HEK293 (cell line): ENCODE measurements around the gene ADIPOR2.
"Not testable (repeated sequence)": the region's sequence is repeated elsewhere in the genome, so short reads cannot be mapped to it uniquely, and the experiment has no call there.

Source experiments
- CTCF ChIA-PET: fragments of 350-600 bp; formaldehyde crosslinking; extraction: SDS; loops from one replicate; lab custom pipeline; 2021; ENCODE audit warnings: antibody characterized with exemption; lab: Yijun Ruan, JAX
- POLR2A ChIA-PET: fragments of 300-600 bp; formaldehyde crosslinking; extraction: SDS; loops from one replicate; lab custom pipeline; 2020; ENCODE audit warnings: antibody characterized with exemption, inconsistent platforms; lab: Yijun Ruan, JAX
- H3K27ac ChIP-seq: fragments of 200-500 bp; sonication (Bioruptor generic); 2 replicates; pipeline ENCODE4 v1.5.1; 2014; ENCODE audit warnings: low read depth, low read length, control low read depth, inconsistent platforms; ENCODE audit errors: extremely low read depth
- H3K36me3 ChIP-seq, 2 experiments: fragments of 200-500 bp in 1 of 2; sonication (Bioruptor generic) in 1 of 2; 1 replicate in 1 of 2; 2 replicates in 1 of 2; pipeline ENCODE4 v1.5.1; 2014 to 2017; ENCODE audit warnings: inconsistent platforms in 2 of 2, low read length in 2 of 2; ENCODE audit not compliant: control insufficient read depth in 2 of 2, insufficient read depth in 1 of 2
- H3K4me1 ChIP-seq: fragments of 200-500 bp; sonication (Bioruptor generic); 2 replicates; pipeline ENCODE4 v1.5.1; 2014; ENCODE audit warnings: mild to moderate bottlenecking, low read length, inconsistent platforms; ENCODE audit not compliant: control insufficient read depth, insufficient read depth
- H3K4me3 ChIP-seq: 2 replicates; pipeline ENCODE4 v1.5.1; 2011; ENCODE audit warnings: low read depth, mild to moderate bottlenecking, control low read depth, low read length, moderate library complexity
- H3K9me3 ChIP-seq: fragments of 200-500 bp; sonication (Bioruptor generic); 2 replicates; pipeline ENCODE4 v1.5.1; 2014; ENCODE audit warnings: low read depth, low read length, inconsistent platforms; ENCODE audit not compliant: control insufficient read depth, insufficient read depth
- FEZF1 ChIP-seq: fragments of 450-650 bp; formaldehyde crosslinking; IDR thresholded peaks from 2 replicates; pipeline ENCODE4 v1.5.1; 2016; ENCODE audit warnings: missing biosample characterization, missing genetic modification characterization
- KLF1 ChIP-seq: fragments of 450-650 bp; formaldehyde crosslinking; IDR thresholded peaks from 2 replicates; pipeline ENCODE4 v1.5.1; 2016; ENCODE audit warnings: missing biosample characterization, missing genetic modification characterization
- KLF9 ChIP-seq: fragments of 450-650 bp; formaldehyde crosslinking; IDR thresholded peaks from 2 replicates; pipeline ENCODE4 v1.5.1; 2016; ENCODE audit warnings: missing biosample characterization, missing genetic modification characterization, low read depth
- ZEB2 ChIP-seq: fragments of 450-650 bp; formaldehyde crosslinking; IDR thresholded peaks from 2 replicates; pipeline ENCODE4 v1.5.1; 2016; ENCODE audit warnings: missing biosample characterization, missing genetic modification characterization
- ZNF175 ChIP-seq: fragments of 450-650 bp; formaldehyde crosslinking; IDR thresholded peaks from 2 replicates; pipeline ENCODE4 v1.5.1; 2016; ENCODE audit warnings: missing biosample characterization, missing genetic modification characterization
- ZNF670 ChIP-seq: fragments of 450-650 bp; formaldehyde crosslinking; IDR thresholded peaks from 2 replicates; pipeline ENCODE4 v1.5.1; 2016; ENCODE audit warnings: missing biosample characterization, missing genetic modification characterization, low read depth
- ZNF791 ChIP-seq: fragments of 450-650 bp; formaldehyde crosslinking; IDR thresholded peaks from 2 replicates; pipeline ENCODE4 v1.5.1; 2016; ENCODE audit warnings: missing biosample characterization, missing genetic modification characterization
- ZNF843 ChIP-seq: fragments of 450-650 bp; formaldehyde crosslinking; IDR thresholded peaks from 2 replicates; pipeline ENCODE4 v1.5.1; 2016; ENCODE audit warnings: missing biosample characterization, missing genetic modification characterization
- TF ChIP-seq, protein P1 (sequence below): fragments of 450-650 bp; formaldehyde crosslinking; IDR thresholded peaks from 2 replicates; pipeline ENCODE4 v1.5.1; 2016; ENCODE audit warnings: missing biosample characterization, missing genetic modification characterization
- TF ChIP-seq, protein P2 (sequence below): fragments of 450-650 bp; formaldehyde crosslinking; IDR thresholded peaks from 2 replicates; pipeline ENCODE4 v1.5.1; 2016; ENCODE audit warnings: missing biosample characterization, missing genetic modification characterization
- TF ChIP-seq, protein P3 (sequence below): fragments of 450-650 bp; formaldehyde crosslinking; IDR thresholded peaks from 2 replicates; pipeline ENCODE4 v1.5.1; 2017; ENCODE audit warnings: missing biosample characterization, mild to moderate bottlenecking, missing genetic modification characterization, moderate library complexity
- TF ChIP-seq, protein P4 (sequence below): fragments of 450-650 bp; formaldehyde crosslinking; IDR thresholded peaks from 2 replicates; pipeline ENCODE4 v1.5.1; 2017; ENCODE audit warnings: missing biosample characterization, missing genetic modification characterization

Gene ADIPOR2

DNA sequence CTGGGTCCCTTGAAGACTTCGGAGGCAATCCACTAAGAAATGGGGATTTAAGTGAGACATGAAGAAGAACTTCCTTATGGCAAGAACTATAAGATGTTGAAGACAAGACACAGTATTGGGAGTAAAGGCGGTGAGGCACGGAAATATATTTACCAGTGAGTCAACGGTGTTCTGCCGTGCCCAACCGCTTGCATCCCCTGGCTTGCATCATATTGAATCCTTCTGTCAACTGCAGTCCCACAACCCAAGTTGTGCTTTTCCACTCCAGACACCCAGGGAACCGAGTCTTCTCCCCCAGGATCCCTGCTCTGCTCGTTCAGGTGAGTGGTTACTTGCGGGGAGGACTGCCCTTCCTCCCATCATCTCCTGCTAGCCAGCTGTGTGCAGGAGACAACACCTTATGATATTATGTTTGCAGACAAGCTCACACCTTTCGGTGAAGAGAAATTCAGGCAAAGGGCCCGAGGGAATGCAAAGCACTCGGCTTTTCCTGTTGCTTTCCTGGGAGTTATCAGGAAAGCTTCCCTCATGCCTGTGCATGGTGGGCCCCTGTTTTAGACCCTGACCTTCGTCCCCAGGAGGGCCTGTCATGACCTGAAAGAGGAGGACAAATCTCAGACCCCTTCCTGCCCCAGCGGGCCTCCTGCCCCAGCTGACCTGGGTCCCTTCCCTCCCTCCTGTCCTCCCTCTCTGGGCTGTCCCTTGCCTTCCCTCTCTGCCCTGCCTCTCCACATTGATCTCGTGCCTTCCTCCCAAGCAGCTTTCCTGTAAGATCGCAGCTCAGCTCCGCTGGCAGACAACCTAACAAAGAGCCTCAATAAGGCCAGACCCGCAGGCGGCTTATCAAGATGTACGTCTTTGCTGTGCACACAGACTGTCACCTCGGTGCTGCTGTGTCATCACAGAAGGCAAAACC is 125.2 kb downstream of the ADIPOR2 start:
- Histone ChIP-seq H3K9me3 (no peaks in the 10 kb centered on the region), H3K4me1 (no peaks in the 10 kb centered on the region), H3K36me3 (no peaks in the 10 kb centered on the region), H3K27ac (no peak overlapping the region), H3K4me3 (no peak overlapping the region)
- TF ChIP-seq ZNF670 (tag by site-specific recombination) (no peak), ZNF175 (tag by site-specific recombination) (no peak), ZEB2 (tag by site-specific recombination) (no peak)
- TF ChIP-seq, protein P1, sequence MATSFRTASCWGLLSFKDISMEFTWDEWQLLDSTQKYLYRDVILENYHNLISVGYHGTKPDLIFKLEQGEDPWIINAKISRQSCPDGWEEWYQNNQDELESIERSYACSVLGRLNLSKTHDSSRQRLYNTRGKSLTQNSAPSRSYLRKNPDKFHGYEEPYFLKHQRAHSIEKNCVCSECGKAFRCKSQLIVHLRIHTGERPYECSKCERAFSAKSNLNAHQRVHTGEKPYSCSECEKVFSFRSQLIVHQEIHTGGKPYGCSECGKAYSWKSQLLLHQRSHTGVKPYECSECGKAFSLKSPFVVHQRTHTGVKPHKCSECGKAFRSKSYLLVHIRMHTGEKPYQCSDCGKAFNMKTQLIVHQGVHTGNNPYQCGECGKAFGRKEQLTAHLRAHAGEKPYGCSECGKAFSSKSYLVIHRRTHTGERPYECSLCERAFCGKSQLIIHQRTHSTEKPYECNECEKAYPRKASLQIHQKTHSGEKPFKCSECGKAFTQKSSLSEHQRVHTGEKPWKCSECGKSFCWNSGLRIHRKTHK: no peak
- TF ChIP-seq, protein P2, sequence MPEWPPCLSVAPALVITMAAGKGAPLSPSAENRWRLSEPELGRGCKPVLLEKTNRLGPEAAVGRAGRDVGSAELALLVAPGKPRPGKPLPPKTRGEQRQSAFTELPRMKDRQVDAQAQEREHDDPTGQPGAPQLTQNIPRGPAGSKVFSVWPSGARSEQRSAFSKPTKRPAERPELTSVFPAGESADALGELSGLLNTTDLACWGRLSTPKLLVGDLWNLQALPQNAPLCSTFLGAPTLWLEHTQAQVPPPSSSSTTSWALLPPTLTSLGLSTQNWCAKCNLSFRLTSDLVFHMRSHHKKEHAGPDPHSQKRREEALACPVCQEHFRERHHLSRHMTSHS: no peak
- TF ChIP-seq, protein P3, sequence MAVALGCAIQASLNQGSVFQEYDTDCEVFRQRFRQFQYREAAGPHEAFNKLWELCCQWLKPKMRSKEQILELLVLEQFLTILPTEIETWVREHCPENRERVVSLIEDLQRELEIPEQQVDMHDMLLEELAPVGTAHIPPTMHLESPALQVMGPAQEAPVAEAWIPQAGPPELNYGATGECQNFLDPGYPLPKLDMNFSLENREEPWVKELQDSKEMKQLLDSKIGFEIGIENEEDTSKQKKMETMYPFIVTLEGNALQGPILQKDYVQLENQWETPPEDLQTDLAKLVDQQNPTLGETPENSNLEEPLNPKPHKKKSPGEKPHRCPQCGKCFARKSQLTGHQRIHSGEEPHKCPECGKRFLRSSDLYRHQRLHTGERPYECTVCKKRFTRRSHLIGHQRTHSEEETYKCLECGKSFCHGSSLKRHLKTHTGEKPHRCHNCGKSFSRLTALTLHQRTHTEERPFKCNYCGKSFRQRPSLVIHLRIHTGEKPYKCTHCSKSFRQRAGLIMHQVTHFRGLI: peak; percentile 96
- ChIA-PET CTCF (interaction anchor here (1.3 kb wide), 1 partner anchor 124 kb away, joined by 3 read pairs; no protein-coding TSS in a partner anchor), POLR2A (no interaction called here)

DNA sequence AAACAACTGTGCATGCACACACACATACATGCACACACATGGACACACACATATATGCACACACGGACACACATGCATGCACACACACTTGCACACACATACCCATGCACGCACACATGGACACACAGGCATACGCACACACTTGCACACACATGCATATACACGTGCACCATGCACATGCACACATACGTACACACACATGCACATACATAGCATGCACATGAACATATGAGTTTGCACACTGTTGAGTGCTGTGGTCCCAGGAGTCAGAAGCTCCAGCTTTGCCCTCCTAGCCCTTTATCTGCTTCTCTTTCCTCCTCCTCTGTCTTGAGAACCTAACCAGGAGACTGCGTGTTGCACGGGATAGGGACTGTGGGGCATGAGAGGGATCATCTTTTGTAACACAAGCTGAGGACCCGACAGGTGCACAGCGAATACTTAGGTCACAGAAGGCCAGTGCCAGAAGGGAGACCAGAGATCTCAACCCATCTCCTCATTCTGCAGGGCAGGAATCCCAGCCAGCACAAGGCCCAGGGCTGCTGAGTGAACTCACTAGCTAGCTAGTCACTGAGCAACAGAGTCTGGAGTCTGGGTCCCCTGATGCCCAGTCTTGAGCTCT is 126.0 kb downstream of the ADIPOR2 start:
- Histone ChIP-seq H3K4me3 (no peak overlapping the region), H3K4me1 (no peaks in the 10 kb centered on the region), H3K36me3 (no peaks in the 10 kb centered on the region), H3K27ac (no peak overlapping the region), H3K9me3 (no peaks in the 10 kb centered on the region)
- ChIA-PET POLR2A (no interaction called here), CTCF (no interaction called here)
- TF ChIP-seq KLF9 (tag by site-specific recombination): no peak
- no peak for TF ChIP-seq ZNF791 (tag by site-specific recombination)
- no peak for TF ChIP-seq FEZF1 (tag by site-specific recombination)
- TF ChIP-seq, protein P4, sequence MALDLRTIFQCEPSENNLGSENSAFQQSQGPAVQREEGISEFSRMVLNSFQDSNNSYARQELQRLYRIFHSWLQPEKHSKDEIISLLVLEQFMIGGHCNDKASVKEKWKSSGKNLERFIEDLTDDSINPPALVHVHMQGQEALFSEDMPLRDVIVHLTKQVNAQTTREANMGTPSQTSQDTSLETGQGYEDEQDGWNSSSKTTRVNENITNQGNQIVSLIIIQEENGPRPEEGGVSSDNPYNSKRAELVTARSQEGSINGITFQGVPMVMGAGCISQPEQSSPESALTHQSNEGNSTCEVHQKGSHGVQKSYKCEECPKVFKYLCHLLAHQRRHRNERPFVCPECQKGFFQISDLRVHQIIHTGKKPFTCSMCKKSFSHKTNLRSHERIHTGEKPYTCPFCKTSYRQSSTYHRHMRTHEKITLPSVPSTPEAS (tag by site-specific recombination): peak; percentile 98
- no peak for TF ChIP-seq ZNF843 (tag by site-specific recombination)

DNA sequence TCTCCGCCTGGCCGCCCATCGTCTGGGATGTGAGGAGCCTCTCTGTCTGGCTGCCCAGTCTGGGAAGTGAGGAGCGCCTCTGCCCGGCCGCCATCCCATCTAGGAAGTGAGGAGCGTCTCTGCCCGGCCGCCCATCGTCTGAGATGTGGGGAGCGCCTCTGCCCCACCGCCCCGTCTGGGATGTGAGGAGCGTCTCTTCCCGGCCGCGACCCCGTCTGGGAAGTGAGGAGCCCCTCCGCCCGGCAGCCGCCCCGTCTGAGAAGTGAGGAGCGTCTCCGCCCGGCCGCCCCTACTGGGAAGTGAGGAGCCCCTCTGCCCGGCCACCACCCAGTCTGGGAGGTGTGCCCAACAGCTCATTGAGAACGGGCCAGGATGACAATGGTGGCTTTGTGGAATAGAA is 127.1 kb downstream of the ADIPOR2 start:
- H3K4me3 ChIP-seq, H3K9me3 ChIP-seq, CTCF ChIA-PET, POLR2A ChIA-PET, H3K36me3 ChIP-seq, H3K4me1 ChIP-seq, H3K27ac ChIP-seq: not testable (repeated sequence)
- peak; percentile 52 for TF ChIP-seq KLF1 (tag by site-specific recombination)
